Natural killer cell treated with Interleukin-12 subunit alpha and Interleukin-12 subunit beta and Interleukin-15 and Interleukin-18, amount 100 ng/mL, for 72 hours (primary cell): Measurements from ENCODE around the gene HOXD4. TPM values are rescaled to one million over a fixed set of nuclear protein-coding genes. Genes with fewer than 3 reads are reported as not detected.

Experiments
- ATAC-seq, 2 donors: fragments of 150-1000 bp; cut with Tn5 transposase in 1 of 2; sonication (Bioruptor Pico), chemical (Tn5 transposase) in 1 of 2; 2 replicates each; pipeline ENCODE4 v1.10.0; 2021
- DNase-seq: peaks from one replicate; pipeline ENCODE4 v3.0.0; 2022; ENCODE audit warnings: low spot score
- H3K27ac Mint-ChIP-seq, 2 donors: 1 replicate in 1 of 2; 2 replicates in 1 of 2; pipeline ENCODE4 v1.8.0; 2022; ENCODE audit warnings: mixed read lengths in 2 of 2, mild to moderate bottlenecking in 1 of 2, moderate library complexity in 1 of 2
- H3K27me3 Mint-ChIP-seq, 2 donors: 1 replicate in 1 of 2; 2 replicates in 1 of 2; pipeline ENCODE4 v1.8.0; 2022; ENCODE audit warnings: mixed read lengths in 2 of 2
- H3K36me3 Mint-ChIP-seq: one replicate; pipeline ENCODE4 v1.8.0; 2022; ENCODE audit warnings: mixed read lengths
- H3K4me1 Mint-ChIP-seq, 2 donors: 1 replicate in 1 of 2; 2 replicates in 1 of 2; pipeline ENCODE4 v1.8.0; 2022; ENCODE audit warnings: low read depth in 2 of 2, mixed read lengths in 2 of 2, mild to moderate bottlenecking in 1 of 2
- H3K4me3 Mint-ChIP-seq: one replicate; pipeline ENCODE4 v1.8.0; 2022; ENCODE audit warnings: mixed read lengths
- H3K9me3 Mint-ChIP-seq: 2 replicates; pipeline ENCODE4 v1.8.0; 2022; ENCODE audit warnings: mixed read lengths
- total RNA-seq, 2 donors: library from RNA; stranded (reverse); gene quantifications; one replicate each; pipeline ENCODE4 v1.2.3, GENCODE V29; 2022

Gene HOXD4
- total RNA-seq, 2 donors from 2014 or later: not detected

GRCh38 chr2:176147800-176148496 is 3.4 kb upstream of the HOXD4 start:
- ATAC-seq: no peak
- no peaks in the 10 kb centered on the region for H3K9me3 Mint-ChIP-seq
- H3K27me3 Mint-ChIP-seq: peaks cover 54 to 74% of the 10 kb centered on the region in 2 donors
- no peak overlapping the region for H3K4me3 Mint-ChIP-seq
- DNase-seq: no peak
- H3K4me1 Mint-ChIP-seq: no peaks in the 10 kb centered on the region
- H3K36me3 Mint-ChIP-seq: no peaks in the 10 kb centered on the region
- H3K27ac Mint-ChIP-seq: no peak overlapping the region

- Mint-ChIP-seq H3K4me3 (no peak overlapping the region), H3K36me3 (no peaks in the 10 kb centered on the region)
Observed at GRCh38 chr2:176148751-176149421, 2.5 kb upstream of the HOXD4 start.

GRCh38 chr2:176149481-176149938 is 1.8 kb upstream of the HOXD4 start:
- ATAC-seq (no peak), DNase-seq (no peak)
- Mint-ChIP-seq H3K9me3 (no peaks in the 10 kb centered on the region), H3K36me3 (no peaks in the 10 kb centered on the region), H3K27ac (no peak overlapping the region), H3K4me1 (no peaks in the 10 kb centered on the region), H3K4me3 (no peak overlapping the region), H3K27me3 (peaks cover 46 to 68% of the 10 kb centered on the region in 2 donors)

More at GRCh38 chr2:176148751-176149421, 2.5 kb upstream of the HOXD4 start:
- H3K27ac Mint-ChIP-seq: no peak overlapping the region
- H3K9me3 Mint-ChIP-seq: no peaks in the 10 kb centered on the region
- no peaks in the 10 kb centered on the region for H3K4me1 Mint-ChIP-seq
- no peak for DNase-seq
- ATAC-seq: no peak
- H3K27me3 Mint-ChIP-seq: peaks cover 46 to 68% of the 10 kb centered on the region in 2 donors

GRCh38 chr2:176149939-176150583 is 1.3 kb upstream of the HOXD4 start:
- ATAC-seq (no peak), DNase-seq (no peak)
- H3K36me3 Mint-ChIP-seq: no peaks in the 10 kb centered on the region
- no peaks in the 10 kb centered on the region for H3K4me1 Mint-ChIP-seq
- H3K27ac Mint-ChIP-seq: no peak overlapping the region
- no peaks in the 10 kb centered on the region for H3K9me3 Mint-ChIP-seq
- H3K27me3 Mint-ChIP-seq: peaks cover 50 to 69% of the 10 kb centered on the region in 2 donors
- H3K4me3 Mint-ChIP-seq: no peak overlapping the region

- H3K4me1 Mint-ChIP-seq: no peaks in the 10 kb centered on the region
- no peak for ATAC-seq
- H3K27me3 Mint-ChIP-seq: peaks cover 48 to 69% of the 10 kb centered on the region in 2 donors
- no peak overlapping the region for H3K4me3 Mint-ChIP-seq
- no peaks in the 10 kb centered on the region for H3K36me3 Mint-ChIP-seq
- no peak overlapping the region for H3K27ac Mint-ChIP-seq
- no peaks in the 10 kb centered on the region for H3K9me3 Mint-ChIP-seq
- no peak for DNase-seq
Observed at GRCh38 chr2:176150584-176151441, 537 bp upstream of the HOXD4 start.

- no peaks in the 10 kb centered on the region for H3K4me1 Mint-ChIP-seq
- ATAC-seq: no peak
- H3K36me3 Mint-ChIP-seq: no peaks in the 10 kb centered on the region
- no peak overlapping the region for H3K27ac Mint-ChIP-seq
- H3K9me3 Mint-ChIP-seq: no peaks in the 10 kb centered on the region
- no peak overlapping the region for H3K4me3 Mint-ChIP-seq
- peaks cover 43 to 71% of the 10 kb centered on the region in 2 donors for H3K27me3 Mint-ChIP-seq
- no peak for DNase-seq
Observed at GRCh38 chr2:176152350-176153181, 1.2 kb downstream of the HOXD4 start.

GRCh38 chr2:176154576-176155252 is 3.4 kb downstream of the HOXD4 start:
- peaks cover 0 to 2% of the 10 kb centered on the region in 2 donors for H3K4me1 Mint-ChIP-seq

GRCh38 chr2:176155356-176156044 is 4.2 kb downstream of the HOXD4 start:
- Mint-ChIP-seq H3K27me3 (peaks cover 34 to 54% of the 10 kb centered on the region in 2 donors), H3K4me1 (peaks cover 0 to 2% of the 10 kb centered on the region in 2 donors), H3K4me3 (no peak overlapping the region), H3K9me3 (no peaks in the 10 kb centered on the region), H3K27ac (no peak overlapping the region), H3K36me3 (no peaks in the 10 kb centered on the region)
- no peak for ATAC-seq
- DNase-seq: no peak

More at GRCh38 chr2:176154576-176155252, 3.4 kb downstream of the HOXD4 start:
- peaks cover 39 to 61% of the 10 kb centered on the region in 2 donors for H3K27me3 Mint-ChIP-seq
- no peaks in the 10 kb centered on the region for H3K36me3 Mint-ChIP-seq
- no peak overlapping the region for H3K4me3 Mint-ChIP-seq
- ATAC-seq (no peak), DNase-seq (no peak)
- no peak overlapping the region for H3K27ac Mint-ChIP-seq
- no peaks in the 10 kb centered on the region for H3K9me3 Mint-ChIP-seq

- Mint-ChIP-seq H3K4me1 (peaks cover 0 to 2% of the 10 kb centered on the region in 2 donors), H3K36me3 (no peaks in the 10 kb centered on the region), H3K4me3 (no peak overlapping the region), H3K27ac (no peak overlapping the region), H3K27me3 (peaks cover 33 to 56% of the 10 kb centered on the region in 2 donors), H3K9me3 (no peaks in the 10 kb centered on the region)
- DNase-seq: no peak
- no peak for ATAC-seq
Observed at GRCh38 chr2:176156301-176156806, 5.0 kb downstream of the HOXD4 start.

GRCh38 chr2:176156807-176157498 is 5.6 kb downstream of the HOXD4 start, which contains the start of gene HOXD3:
Gene HOXD3 (plus strand): TSS chr2:176157307. CDS start chr2:176169115, 11,808 bp downstream.
- H3K4me1 Mint-ChIP-seq: peaks cover 0 to 2% of the 10 kb centered on the region in 2 donors
- H3K27ac Mint-ChIP-seq: no peak within 1 kb of the TSS
- DNase-seq (no peak), ATAC-seq (no peak)
- peaks cover 37 to 62% of the 10 kb centered on the region in 2 donors for H3K27me3 Mint-ChIP-seq
- H3K4me3 Mint-ChIP-seq: no peak within 1 kb of the TSS
- no peaks in the 10 kb centered on the region for H3K36me3 Mint-ChIP-seq
- no peaks in the 10 kb centered on the region for H3K9me3 Mint-ChIP-seq

GRCh38 chr2:176157499-176158185 is 6.3 kb downstream of the HOXD4 start:
- no peak for ATAC-seq
- Mint-ChIP-seq H3K9me3 (no peaks in the 10 kb centered on the region), H3K4me1 (peaks cover 0 to 2% of the 10 kb centered on the region in 2 donors), H3K4me3 (no peak overlapping the region), H3K27me3 (peaks cover 41 to 64% of the 10 kb centered on the region in 2 donors), H3K27ac (no peak overlapping the region), H3K36me3 (no peaks in the 10 kb centered on the region)
- DNase-seq: no peak
